GM18507 (cell line): ENCODE data around the gene CCDC134.

ENCODE experiments used
- DNase-seq: peaks from one replicate; pipeline ENCODE4 v3.0.0; 2011; ENCODE audit warnings: low read depth; ENCODE audit not compliant: insufficient read length; ENCODE audit errors: extremely low spot score
- FAIRE-seq: peaks from 2 replicates; lab custom pipeline; 2011; peaks lifted over from hg19 to GRCh38; lab: Jason Lieb, UNC

The CCDC134 gene

GRCh38 chr22:41836551-41836950, 36.1 kb downstream of the CCDC134 start:
- FAIRE-seq: no peak
- no peak for DNase-seq

- DNase-seq (no peak), FAIRE-seq (no peak)
Observed at GRCh38 chr22:41838842-41839618, 38.6 kb downstream of the CCDC134 start.

GRCh38 chr22:41840216-41840615, 39.7 kb downstream of the CCDC134 start:
- FAIRE-seq (no peak), DNase-seq (no peak)

GRCh38 chr22:41841085-41841712, 40.7 kb downstream of the CCDC134 start:
- FAIRE-seq: no peak

GRCh38 chr22:41842996-41843970, 42.8 kb downstream of the CCDC134 start:
- FAIRE-seq (no peak), DNase-seq (no peak)

More at GRCh38 chr22:41841085-41841712, 40.7 kb downstream of the CCDC134 start:
- DNase-seq: no peak

- DNase-seq (no peak), FAIRE-seq (no peak)
Observed at GRCh38 chr22:41844036-41844435, 43.6 kb downstream of the CCDC134 start.

GRCh38 chr22:41844513-41844912, 44.0 kb downstream of the CCDC134 start:
- DNase-seq (no peak), FAIRE-seq (no peak)

GRCh38 chr22:41845380-41846267, 45.1 kb downstream of the CCDC134 start:
- FAIRE-seq (no peak), DNase-seq (no peak)

- DNase-seq (no peak), FAIRE-seq (no peak)
Observed at GRCh38 chr22:41846268-41846987, 45.9 kb downstream of the CCDC134 start.

- FAIRE-seq: no peak
- DNase-seq: no peak
Observed at GRCh38 chr22:41847300-41847699, 46.8 kb downstream of the CCDC134 start.

- FAIRE-seq: peak; percentile 76
- DNase-seq: no peak
Observed at GRCh38 chr22:41848468-41848867, 48.0 kb downstream of the CCDC134 start.

GRCh38 chr22:41856469-41856868, 56.0 kb downstream of the CCDC134 start:
- FAIRE-seq: no peak

GRCh38 chr22:41857155-41857859, 56.8 kb downstream of the CCDC134 start:
- FAIRE-seq: peak; percentile 89
- DNase-seq: no peak

More at GRCh38 chr22:41856469-41856868, 56.0 kb downstream of the CCDC134 start:
- no peak for DNase-seq

GRCh38 chr22:41857860-41858199, 57.4 kb downstream of the CCDC134 start:
- FAIRE-seq: no peak
- DNase-seq: no peak

GRCh38 chr22:41862160-41862529, 61.7 kb downstream of the CCDC134 start:
- FAIRE-seq: no peak
- peak; percentile 23 for DNase-seq

GRCh38 chr22:41862530-41863266, 62.2 kb downstream of the CCDC134 start:
- peak; percentile 51 for DNase-seq
- peak; percentile 93 for FAIRE-seq

- FAIRE-seq (no peak), DNase-seq (no peak)
Observed at GRCh38 chr22:41863472-41863871, 63.0 kb downstream of the CCDC134 start.
